GM12801 (cell line): ENCODE data around the gene SLC5A5.

Source experiments
- CTCF ChIP-seq: IDR thresholded peaks from one replicate; pipeline ENCODE4 v1.5.1; 2011; ENCODE audit warnings: control low read depth; ENCODE audit not compliant: insufficient read length; ENCODE audit errors: extremely low read depth

SLC5A5 gene

GRCh38 chr19:17861542-17862402 lies 10.0 kb upstream of the SLC5A5 start:
- TF ChIP-seq CTCF, result no peak

DNA sequence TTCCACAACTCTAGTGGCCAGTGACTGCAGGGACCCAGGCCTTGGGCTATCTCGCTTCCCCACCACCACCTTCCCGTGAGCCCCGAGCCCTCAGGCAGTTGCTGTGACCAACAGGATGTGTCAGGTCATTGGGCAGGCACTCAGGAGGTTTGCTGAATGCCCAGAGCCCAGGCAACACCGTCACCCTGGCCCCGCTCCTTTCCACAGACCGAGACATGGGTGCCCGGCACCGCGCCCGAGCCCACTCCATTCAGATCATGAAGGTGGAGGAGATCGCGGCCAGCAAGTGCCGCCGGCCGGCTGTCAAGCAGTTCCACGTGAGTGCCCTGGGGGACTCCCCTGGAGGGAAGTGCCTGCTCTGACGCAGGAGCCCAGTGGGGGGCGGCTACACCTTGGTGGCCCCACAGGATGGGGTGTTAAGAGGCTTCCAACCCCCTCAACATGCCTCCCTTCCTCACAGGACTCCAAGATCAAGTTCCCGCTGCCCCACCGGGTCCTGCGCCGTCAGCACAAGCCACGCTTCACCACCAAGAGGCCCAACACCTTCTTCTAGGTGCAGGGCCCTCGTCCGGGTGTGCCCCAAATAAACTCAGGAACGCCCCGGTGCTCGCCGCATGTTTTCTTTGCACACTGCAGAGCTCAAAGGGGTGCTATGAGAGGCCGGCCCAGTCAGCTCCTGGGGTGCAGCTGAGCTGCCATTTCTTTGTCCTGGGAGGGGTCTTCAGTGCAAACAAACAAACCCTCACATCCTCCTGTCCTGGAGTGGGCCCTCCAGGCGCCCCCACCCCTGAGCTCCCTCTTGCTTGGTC lies 8.8 kb upstream of the SLC5A5 start:
- TF ChIP-seq CTCF, result no peak

DNA sequence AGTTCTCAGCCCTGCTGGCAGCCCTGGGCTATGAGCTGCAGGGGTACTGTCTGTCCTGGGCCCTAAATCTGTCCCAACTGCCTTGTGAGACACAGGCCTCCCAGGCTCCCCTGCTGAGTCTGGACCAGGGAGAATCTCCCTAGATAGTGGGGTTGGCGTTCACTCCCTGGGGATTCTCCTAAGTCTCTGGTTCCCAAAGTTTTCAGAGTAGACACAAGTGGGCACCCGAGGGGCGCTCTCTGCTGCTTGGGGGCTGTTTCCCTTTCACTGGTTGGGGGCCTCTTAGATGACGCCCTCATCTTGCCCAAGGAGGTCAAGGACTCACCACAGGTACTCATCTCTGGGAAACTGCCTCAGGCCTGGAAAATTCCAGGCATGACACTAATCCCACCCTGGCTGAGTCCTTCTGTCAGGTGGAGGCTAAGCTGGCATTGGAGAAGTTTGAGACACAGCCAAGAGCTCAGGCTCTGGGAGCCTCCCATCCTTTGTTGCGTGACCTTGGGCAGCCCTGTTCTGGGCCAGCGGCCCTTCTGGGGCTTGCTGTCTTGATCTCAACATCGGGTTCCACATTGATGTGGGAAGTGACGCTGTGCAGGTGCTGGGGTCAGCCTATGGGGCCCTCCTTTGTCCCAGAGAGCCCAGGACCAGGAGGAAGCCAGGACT lies 8.1 kb upstream of the SLC5A5 start:
- TF ChIP-seq CTCF, result no peak

DNA sequence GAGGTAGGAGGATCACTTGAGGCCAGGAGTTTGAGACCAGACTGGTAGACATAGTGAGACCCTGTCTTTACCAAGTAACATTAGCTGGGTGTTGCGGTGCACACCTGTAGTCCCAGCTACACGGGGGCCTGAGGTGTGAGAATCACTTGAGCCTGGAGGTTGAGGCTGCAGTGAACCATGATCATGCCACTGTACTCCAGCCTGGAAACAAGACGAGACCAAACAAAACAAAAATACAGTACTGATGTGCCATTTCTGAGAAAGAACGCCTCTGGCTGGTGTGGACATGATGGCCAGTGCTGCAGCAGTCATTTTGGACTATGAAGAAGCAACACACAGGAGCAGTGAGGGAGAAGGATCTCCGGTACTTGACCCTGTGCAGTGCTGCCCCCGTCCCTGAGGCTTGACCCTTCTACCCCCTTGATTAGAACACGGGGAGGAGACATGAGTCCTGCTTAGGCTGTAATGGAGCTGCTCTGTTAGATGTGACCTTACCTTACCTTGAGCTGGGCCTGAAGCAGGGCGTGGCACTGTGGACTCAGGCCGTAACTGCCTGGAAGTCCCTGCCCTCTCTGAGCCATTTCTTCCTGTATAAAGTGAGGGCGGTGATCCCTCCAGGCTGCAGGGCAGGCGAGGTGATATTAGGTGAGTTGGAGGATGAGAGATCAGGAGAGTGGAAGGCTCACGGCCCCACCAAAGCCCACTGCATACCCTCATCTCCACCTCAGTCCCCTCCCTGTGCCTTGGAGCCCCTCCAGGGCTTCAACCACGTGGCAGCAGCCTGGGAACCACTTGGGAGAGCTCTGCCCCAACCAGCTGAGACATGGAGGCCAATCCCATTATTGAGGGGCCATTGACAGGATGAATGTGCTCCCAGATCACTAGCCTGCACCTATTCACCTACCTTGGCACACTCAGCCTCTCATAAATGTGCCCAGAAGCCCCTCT lies 6.1 kb upstream of the SLC5A5 start:
- TF ChIP-seq CTCF, result no peak

- no peak for TF ChIP-seq CTCF
These were observed 5.3 kb upstream of the SLC5A5 start for GRCh38 chr19:17866312-17866963.

DNA sequence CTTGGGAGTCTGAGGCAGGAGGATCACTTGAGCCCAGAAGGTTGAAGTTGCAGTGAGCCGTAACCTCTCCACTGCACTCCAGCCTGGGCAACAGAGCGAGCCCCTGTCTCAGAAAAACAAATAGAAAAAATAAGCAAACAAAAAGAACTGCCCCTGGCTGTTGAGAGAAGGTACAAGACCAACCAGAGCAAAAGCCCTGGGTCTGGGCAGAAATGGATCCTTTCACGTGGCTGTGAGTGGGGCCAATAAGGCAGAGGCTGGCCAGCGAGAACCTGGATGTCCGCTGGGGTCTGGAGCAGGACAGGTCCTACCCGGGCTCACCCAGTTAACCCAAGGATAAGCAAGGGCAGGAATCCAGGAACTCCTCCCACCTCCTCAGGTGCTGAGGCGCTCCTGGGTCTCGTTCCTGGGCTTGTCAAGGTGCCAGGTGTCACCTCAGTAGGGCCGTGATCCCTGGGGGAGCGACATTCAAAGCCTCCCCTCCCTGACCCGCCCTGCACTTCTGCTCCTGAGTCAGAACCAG lies 4.7 kb upstream of the SLC5A5 start:
- TF ChIP-seq CTCF, result no peak
